Choroid plexus epithelial cell (primary cell): Measurements from ENCODE around the gene NELFCD.
"Not testable (repeated sequence)": the region's sequence is repeated elsewhere in the genome, so short reads cannot be mapped to it uniquely, and the experiment has no call there.

Experiments
- DNase-seq: peaks from one replicate; pipeline ENCODE4 v3.0.0-alpha.2; 2010; ENCODE audit warnings: low read depth
- H3K4me3 ChIP-seq: 2 replicates; pipeline ENCODE4 v1.5.1; 2011; ENCODE audit warnings: low read depth, mild to moderate bottlenecking, control low read depth, low read length, moderate library complexity
- TF ChIP-seq, protein P1 (sequence below): conservative IDR thresholded peaks from 2 replicates; pipeline ENCODE4 v1.5.1; 2011; ENCODE audit warnings: low read depth, mild to moderate bottlenecking, control low read depth, inconsistent platforms, low read length, moderate library complexity

The NELFCD gene

DNA sequence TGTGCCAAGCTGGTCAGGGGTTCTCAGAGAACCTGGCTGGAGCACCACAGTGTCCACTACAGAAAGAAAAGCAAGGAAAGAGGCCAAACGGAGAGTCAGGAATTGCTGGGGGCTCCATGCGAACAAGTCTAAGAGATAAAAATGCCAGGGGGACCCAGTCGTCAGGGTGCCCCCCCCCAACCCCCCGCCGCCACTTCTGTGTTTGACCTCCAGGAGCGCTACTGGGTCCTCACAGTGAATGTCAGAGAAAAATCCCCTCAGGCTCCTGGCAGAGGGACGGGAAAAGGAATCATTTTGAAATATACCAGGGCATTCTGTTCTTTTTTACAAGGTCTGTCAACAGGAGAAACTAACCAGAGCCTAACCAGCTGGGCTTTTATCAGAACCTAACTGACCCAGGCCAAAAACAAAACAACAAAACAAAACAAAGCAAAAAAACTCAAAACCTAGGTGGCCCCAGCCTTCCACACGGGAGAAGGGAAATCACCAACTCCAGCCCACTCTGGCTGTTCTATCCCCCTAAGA lies 17.9 kb upstream of the NELFCD start:
- TF ChIP-seq, protein P1, sequence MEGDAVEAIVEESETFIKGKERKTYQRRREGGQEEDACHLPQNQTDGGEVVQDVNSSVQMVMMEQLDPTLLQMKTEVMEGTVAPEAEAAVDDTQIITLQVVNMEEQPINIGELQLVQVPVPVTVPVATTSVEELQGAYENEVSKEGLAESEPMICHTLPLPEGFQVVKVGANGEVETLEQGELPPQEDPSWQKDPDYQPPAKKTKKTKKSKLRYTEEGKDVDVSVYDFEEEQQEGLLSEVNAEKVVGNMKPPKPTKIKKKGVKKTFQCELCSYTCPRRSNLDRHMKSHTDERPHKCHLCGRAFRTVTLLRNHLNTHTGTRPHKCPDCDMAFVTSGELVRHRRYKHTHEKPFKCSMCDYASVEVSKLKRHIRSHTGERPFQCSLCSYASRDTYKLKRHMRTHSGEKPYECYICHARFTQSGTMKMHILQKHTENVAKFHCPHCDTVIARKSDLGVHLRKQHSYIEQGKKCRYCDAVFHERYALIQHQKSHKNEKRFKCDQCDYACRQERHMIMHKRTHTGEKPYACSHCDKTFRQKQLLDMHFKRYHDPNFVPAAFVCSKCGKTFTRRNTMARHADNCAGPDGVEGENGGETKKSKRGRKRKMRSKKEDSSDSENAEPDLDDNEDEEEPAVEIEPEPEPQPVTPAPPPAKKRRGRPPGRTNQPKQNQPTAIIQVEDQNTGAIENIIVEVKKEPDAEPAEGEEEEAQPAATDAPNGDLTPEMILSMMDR: peak; percentile 8

DNA sequence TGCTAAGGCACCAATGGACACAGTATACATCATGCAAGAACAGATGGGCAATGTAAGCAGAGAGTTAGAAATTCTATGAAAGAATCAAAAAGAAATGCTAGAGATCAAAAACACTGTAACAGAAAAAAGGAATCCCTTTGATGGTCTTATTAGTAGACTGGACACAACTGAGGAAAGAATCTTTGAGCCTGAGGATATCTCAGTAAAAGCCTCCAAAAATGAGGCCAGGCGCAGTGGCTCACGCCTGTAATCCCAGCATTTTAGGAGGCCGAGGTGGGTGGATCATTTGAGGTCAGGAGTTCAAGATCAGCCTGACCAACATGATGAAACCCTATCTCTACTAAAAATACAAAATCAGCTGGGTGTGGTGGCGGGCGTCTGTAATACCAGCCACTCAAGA lies 17.1 kb upstream of the NELFCD start:
- not testable (repeated sequence) for DNase-seq, H3K4me3 ChIP-seq

More for the DNA sequence above, 17.9 kb upstream of the NELFCD start:
- no peak for DNase-seq
- H3K4me3 ChIP-seq: no peak overlapping the region

DNA sequence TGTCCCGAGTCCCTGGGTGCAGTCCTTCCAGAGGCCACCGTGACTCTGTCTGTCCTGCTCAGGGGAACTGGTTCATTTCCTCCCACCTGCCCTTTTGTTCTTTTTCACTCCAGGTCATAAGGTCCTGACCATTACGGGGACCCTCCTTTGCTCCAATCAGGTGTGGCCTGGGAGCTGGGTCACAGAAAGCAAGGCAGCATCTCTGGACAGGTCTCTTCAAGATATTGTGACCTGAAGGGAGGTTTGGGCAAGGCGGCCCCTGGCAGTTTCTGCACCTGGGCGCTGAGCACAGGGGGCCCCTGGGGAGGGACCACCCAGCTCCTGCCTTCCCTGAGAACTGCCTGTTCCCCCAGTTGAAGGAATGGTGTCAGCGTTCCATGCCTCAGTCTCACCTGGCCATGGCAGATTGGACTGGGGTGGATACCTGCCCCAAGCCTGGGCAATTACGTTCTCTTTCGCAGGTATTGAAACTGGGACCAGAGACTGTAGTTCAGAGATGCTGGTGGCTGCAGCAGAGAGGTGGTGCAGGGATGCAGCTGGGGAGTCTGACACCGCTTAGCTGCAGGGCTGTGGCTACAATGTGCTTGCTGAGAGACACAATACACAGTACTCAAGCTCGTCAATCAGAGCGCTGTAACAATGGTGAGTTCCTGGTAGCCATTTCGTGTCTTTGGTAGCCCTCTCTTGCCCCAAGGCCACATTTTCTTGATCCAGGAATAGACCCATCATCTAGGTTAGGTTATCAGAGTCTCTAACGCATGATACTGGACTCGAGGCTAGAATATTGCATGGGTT lies 15.6 kb upstream of the NELFCD start:
- TF ChIP-seq, protein P1: no peak
- no peak overlapping the region for H3K4me3 ChIP-seq
- no peak for DNase-seq

GRCh38 chr20:58967652-58968429 lies 13.2 kb upstream of the NELFCD start:
- TF ChIP-seq, protein P1: no peak

GRCh38 chr20:58969439-58969838 lies 11.6 kb upstream of the NELFCD start:
- DNase-seq: no peak
- no peak overlapping the region for H3K4me3 ChIP-seq
- TF ChIP-seq, protein P1: no peak

More at GRCh38 chr20:58967652-58968429, 13.2 kb upstream of the NELFCD start:
- DNase-seq: no peak
- no peak overlapping the region for H3K4me3 ChIP-seq

- no peak overlapping the region for H3K4me3 ChIP-seq
- DNase-seq: no peak
- TF ChIP-seq, protein P1: no peak
These were observed 10.9 kb upstream of the NELFCD start for GRCh38 chr20:58970146-58970545.

DNA sequence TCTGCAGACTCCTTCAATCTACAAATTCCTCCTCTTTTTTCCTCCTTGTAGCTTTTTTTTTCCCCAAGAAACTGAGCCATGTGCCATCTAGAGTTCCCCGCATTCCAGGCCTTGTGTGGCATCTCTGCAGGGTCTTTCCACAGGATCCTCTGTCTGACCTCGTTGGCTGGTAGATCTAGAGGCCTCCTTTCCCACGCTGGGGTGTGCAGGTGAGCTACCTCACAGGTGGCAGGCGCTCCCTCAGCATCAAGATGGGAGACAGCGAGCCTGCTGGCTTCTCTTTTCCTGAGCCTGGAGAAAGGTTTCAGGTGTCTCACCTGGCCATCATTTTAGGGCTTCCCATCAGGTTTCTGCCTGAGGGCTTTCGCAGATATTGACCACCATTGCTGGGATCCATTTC lies 9.6 kb upstream of the NELFCD start:
- DNase-seq: no peak
- TF ChIP-seq, protein P1: no peak
- no peak overlapping the region for H3K4me3 ChIP-seq
